Upper lobe of left lung (tissue), 6 donors: ENCODE measurements around the gene ECSCR. TPM values are rescaled to one million over a fixed set of nuclear protein-coding genes. Genes with fewer than 3 reads are reported as not detected.

ENCODE experiments used
- ATAC-seq, 2 donors: fragments of 200-7000 bp; cut with Tn5 transposase; one replicate each; pipeline ENCODE4 v1.9.1; 2022; ENCODE audit warnings: mild to moderate bottlenecking in 2 of 2, moderate library complexity in 2 of 2; ENCODE audit not compliant: low FRiP score in 2 of 2
- DNase-seq, 2 donors: peaks; one replicate each; pipeline ENCODE4 v3.0.0-alpha.2; 2019 to 2020
- H3K27ac ChIP-seq, 4 donors: fragments of 200-600 bp; sonication (generic); one replicate each; pipeline ENCODE4 v1.5.1; 2016 to 2019
- H3K27me3 ChIP-seq, 4 donors: fragments of 200-600 bp; sonication (generic); one replicate each; pipeline ENCODE4 v1.5.1; 2017 to 2019
- H3K36me3 ChIP-seq, 4 donors: fragments of 200-600 bp; sonication (generic); one replicate each; pipeline ENCODE4 v1.5.1; 2016 to 2019
- H3K4me1 ChIP-seq, 4 donors: fragments of 200-600 bp; sonication (generic); one replicate each; pipeline ENCODE4 v1.5.1; 2018 to 2019
- H3K4me3 ChIP-seq, 4 donors: fragments of 200-600 bp; sonication (generic); one replicate each; pipeline ENCODE4 v1.5.1; 2017 to 2019; ENCODE audit warnings: mild to moderate bottlenecking in 2 of 4, moderate library complexity in 1 of 4
- H3K9me3 ChIP-seq, 4 donors: fragments of 200-600 bp; sonication (generic); one replicate each; pipeline ENCODE4 v1.5.1; 2018 to 2019
- EP300 ChIP-seq, 4 donors: sonication (generic); formaldehyde crosslinking; IDR thresholded peaks; one replicate each; pipeline ENCODE4 v1.5.1; 2017; ENCODE audit warnings: antibody characterized with exemption in 4 of 4, control low read depth in 2 of 4
- POLR2A ChIP-seq, 4 donors: fragments of 450-650 bp; IDR thresholded peaks; one replicate each; pipeline ENCODE4 v1.5.1; 2016 to 2017; ENCODE audit warnings: antibody characterized with exemption in 4 of 4, mild to moderate bottlenecking in 2 of 4
- POLR2AphosphoS5 ChIP-seq, 2 donors: sonication (generic); formaldehyde crosslinking; IDR thresholded peaks; one replicate each; pipeline ENCODE4 v1.5.1; 2017; ENCODE audit warnings: antibody characterized with exemption in 2 of 2
- WGBS, 2 donors: methylation state at CpG; one replicate each; pipeline ENCODE4 v1.1.5; 2017 to 2018; 5-methylcytosine and 5-hydroxymethylcytosine counted together
- total RNA-seq, 6 donors: library from RNA; depleted of rRNA in 4 of 6; stranded (reverse); fragments of >200 nt in 4 of 6; gene quantifications; one replicate each; pipeline versions ENCODE4 v1.1.0 to v1.2.1, GENCODE V29; 2016 to 2021
- TF ChIP-seq, protein P1 (sequence below), 6 experiments: fragments of 450-650 bp in 4 of 6; fragments of 200-600 bp in 2 of 6; sonication (generic) in 2 of 6; IDR thresholded peaks; one replicate each; pipeline ENCODE4 v1.5.1; 2016 to 2019; ENCODE audit warnings: antibody characterized with exemption in 6 of 6
- donor health status: DM: no; HTN: no; CAD: no; lungs with moderate emphysema.
- donor health status: DM: no; HTN: yes; CAD: no; lungs with severe emphysema.

The ECSCR gene
- total RNA-seq, 6 donors from 2014 or later, result 8.4 to 62.5 (median 24.1) TPM

DNA sequence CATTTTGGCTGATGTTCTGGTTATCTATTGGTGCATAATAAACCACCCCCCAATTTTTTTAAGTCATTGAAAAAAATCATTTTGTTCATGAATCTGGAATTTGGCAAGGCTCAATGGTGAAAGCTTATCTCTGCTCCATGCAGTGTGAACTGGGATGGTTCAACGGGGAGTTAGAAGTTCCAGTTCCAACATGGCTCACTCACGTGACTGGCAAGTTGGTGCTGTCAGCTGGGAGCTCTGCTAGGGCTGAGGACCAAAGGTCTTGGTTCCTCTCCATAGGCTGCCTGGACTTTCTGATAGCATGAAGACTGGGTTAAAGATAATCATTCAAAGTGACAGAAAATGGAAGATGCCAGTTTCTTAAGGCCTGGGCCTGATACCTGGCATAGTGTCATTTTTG lies 55.6 kb downstream of the ECSCR start:
- Histone ChIP-seq H3K9me3 (no peaks in the 10 kb centered on the region), H3K4me3 (no peak overlapping the region), H3K4me1 (peaks cover 13 to 18% (median 15%) of the 10 kb centered on the region in 4 donors), H3K36me3 (peaks cover 0 to 5% (median 0%) of the 10 kb centered on the region in 4 donors), H3K27ac (no peak overlapping the region), H3K27me3 (no peaks in the 10 kb centered on the region)
- ATAC-seq (no peak), DNase-seq (no peak)
- WGBS, 2 donors, result 72 to 97% methylated on average over 2 of the region's 2 CpGs
- TF ChIP-seq POLR2AphosphoS5 (IDR thresholded peaks at IDR 0.05) (no peak), EP300 (IDR thresholded peaks at IDR 0.05) (no peak), POLR2A (IDR thresholded peaks at IDR 0.05) (no peak)
- TF ChIP-seq, protein P1, sequence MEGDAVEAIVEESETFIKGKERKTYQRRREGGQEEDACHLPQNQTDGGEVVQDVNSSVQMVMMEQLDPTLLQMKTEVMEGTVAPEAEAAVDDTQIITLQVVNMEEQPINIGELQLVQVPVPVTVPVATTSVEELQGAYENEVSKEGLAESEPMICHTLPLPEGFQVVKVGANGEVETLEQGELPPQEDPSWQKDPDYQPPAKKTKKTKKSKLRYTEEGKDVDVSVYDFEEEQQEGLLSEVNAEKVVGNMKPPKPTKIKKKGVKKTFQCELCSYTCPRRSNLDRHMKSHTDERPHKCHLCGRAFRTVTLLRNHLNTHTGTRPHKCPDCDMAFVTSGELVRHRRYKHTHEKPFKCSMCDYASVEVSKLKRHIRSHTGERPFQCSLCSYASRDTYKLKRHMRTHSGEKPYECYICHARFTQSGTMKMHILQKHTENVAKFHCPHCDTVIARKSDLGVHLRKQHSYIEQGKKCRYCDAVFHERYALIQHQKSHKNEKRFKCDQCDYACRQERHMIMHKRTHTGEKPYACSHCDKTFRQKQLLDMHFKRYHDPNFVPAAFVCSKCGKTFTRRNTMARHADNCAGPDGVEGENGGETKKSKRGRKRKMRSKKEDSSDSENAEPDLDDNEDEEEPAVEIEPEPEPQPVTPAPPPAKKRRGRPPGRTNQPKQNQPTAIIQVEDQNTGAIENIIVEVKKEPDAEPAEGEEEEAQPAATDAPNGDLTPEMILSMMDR (IDR thresholded peaks at IDR 0.05), result no peak

DNA sequence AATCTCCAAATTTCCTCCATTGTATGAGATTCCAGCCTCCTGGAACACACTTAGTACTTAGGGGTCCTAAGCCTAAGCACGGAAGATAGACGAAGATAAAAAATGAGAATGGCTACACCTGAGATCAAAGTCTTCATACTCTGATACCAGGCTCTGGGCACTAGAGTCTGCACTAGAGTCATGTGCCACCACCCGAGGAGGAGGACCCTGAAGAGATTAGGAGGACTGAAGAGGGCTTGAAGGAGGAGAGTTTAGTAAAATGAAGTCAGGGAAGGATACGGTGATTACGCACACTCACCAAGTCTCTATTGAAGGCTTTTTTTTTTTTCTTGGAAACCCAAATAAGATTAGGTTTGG lies 58.1 kb downstream of the ECSCR start:
- H3K27ac ChIP-seq, result peak overlapping the region; percentile 86 to 95 (median 89)
- 54 to 55% methylated on average over 5 of the region's 5 CpGs for WGBS, 2 donors
- H3K4me3 ChIP-seq, result peak overlapping the region in 3 of 4 donors; percentile 51 to 62 (median 61)
- no peaks in the 10 kb centered on the region for H3K27me3 ChIP-seq
- TF ChIP-seq, protein P1 (IDR thresholded peaks at IDR 0.05), result no peak
- TF ChIP-seq POLR2A (IDR thresholded peaks at IDR 0.05) (no peak), EP300 (IDR thresholded peaks at IDR 0.05) (no peak), POLR2AphosphoS5 (IDR thresholded peaks at IDR 0.05) (no peak)
- ATAC-seq, result no peak
- peaks cover 13 to 18% (median 15%) of the 10 kb centered on the region in 4 donors for H3K4me1 ChIP-seq
- H3K36me3 ChIP-seq, result no peaks in the 10 kb centered on the region
- H3K9me3 ChIP-seq, result no peaks in the 10 kb centered on the region
- no peak for DNase-seq

DNA sequence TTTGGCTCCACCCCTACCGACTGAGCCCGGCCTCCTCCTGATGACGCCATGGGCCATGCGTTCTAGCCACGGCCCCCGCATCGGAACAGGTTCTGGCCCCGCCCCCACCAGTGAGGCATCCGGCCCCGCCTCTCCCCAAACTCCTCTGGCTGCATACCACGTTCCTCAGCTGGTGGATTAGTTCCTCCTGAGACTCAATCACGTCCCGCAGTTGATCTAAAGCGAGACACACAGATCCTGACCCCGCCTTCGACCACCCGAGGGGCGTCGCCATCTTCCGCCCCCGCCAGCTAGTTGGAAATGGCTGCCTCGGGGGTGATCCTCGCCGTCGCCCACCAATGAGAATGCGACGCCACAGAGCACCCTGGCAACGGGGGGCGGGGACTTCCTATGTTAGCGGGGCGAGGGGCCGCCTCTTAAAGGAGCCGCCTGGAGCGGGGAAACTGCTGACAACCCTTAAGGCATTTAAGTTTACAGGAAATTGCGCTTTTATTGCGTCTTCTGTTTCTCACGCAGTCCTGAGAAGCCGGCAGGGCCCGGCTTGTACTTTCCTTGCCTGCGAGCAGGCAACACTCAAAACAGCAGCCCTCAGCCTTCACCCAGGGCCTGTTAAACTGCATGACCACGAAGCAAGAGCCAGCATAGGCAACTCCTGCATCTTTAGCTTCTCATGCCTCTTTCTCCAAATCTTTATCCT lies 58.6 kb downstream of the ECSCR start, which contains the start of gene SPATA24:
Gene SPATA24 (minus strand): TSS at position 303 of the 697 bp plus-strand sequence. CDS start 29 bp downstream, at position 274.
- DNase-seq (peak; percentile 97 to 99), ATAC-seq (peak; percentile 96 to 98)
- Histone ChIP-seq H3K4me1 (peaks cover 13 to 18% (median 15%) of the 10 kb centered on the region in 4 donors), H3K4me3 (peak within 1 kb of the TSS; percentile 25 to 62 (median 56)), H3K9me3 (no peaks in the 10 kb centered on the region), H3K27me3 (no peaks in the 10 kb centered on the region), H3K27ac (peak within 1 kb of the TSS; percentile 86 to 95 (median 89)), H3K36me3 (no peaks in the 10 kb centered on the region)
- TF ChIP-seq EP300 (IDR thresholded peaks at IDR 0.05) (no peak), POLR2AphosphoS5 (IDR thresholded peaks at IDR 0.05) (peak; percentile 43 to 71), POLR2A (IDR thresholded peaks at IDR 0.05) (peak in 1 of 4 donors; percentile 51)
- TF ChIP-seq, protein P1 (IDR thresholded peaks at IDR 0.05), result peak in 1 of 6 experiments; percentile 7
- WGBS, 2 donors, result 0 to 1% methylated on average over 20 to 41 of the region's 41 CpGs

DNA sequence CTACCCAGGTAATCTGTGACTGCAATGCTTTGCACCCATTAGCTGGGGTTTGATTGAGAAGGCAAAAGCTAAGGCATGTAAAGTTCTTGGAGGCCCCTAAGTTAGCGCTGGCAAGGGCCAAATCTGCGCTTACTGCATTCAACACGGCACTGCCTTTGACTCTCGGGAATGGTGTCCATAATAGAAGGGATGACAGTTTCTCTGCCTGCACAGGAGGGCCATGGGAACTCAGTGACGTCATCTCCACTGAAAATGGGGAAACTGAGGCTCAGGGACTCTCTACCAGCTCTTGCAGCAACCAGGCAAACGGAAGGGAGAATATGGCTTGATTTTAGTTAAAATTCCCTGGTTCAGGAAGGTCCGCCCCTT lies 59.1 kb downstream of the ECSCR start:
- 22% methylated on average over 7 of the region's 7 CpGs for WGBS, 2 donors
- Histone ChIP-seq H3K4me1 (peaks cover 13 to 18% (median 15%) of the 10 kb centered on the region in 4 donors), H3K27ac (peak overlapping the region; percentile 86 to 95 (median 89)), H3K27me3 (no peaks in the 10 kb centered on the region), H3K9me3 (no peaks in the 10 kb centered on the region), H3K4me3 (peak overlapping the region; percentile 18 to 62 (median 56)), H3K36me3 (no peaks in the 10 kb centered on the region)
- TF ChIP-seq POLR2AphosphoS5 (IDR thresholded peaks at IDR 0.05) (no peak), POLR2A (IDR thresholded peaks at IDR 0.05) (no peak), EP300 (IDR thresholded peaks at IDR 0.05) (no peak)
- TF ChIP-seq, protein P1 (IDR thresholded peaks at IDR 0.05), result no peak
- ATAC-seq, result no peak
- DNase-seq, result no peak
